PFSK-1 (cell line): ENCODE results near the gene TMEM60.

Source experiments
- POLR2AphosphoS5 ChIP-seq: IDR thresholded peaks from 2 replicates; pipeline ENCODE4 v1.6.1; 2012; ENCODE audit warnings: low read depth, mild to moderate bottlenecking, control low read depth, low read length, moderate library complexity
- SIN3A ChIP-seq: IDR thresholded peaks from 2 replicates; pipeline ENCODE4 v1.6.1; 2012; ENCODE audit warnings: mild to moderate bottlenecking, low read length, moderate library complexity, borderline replicate concordance; ENCODE audit not compliant: insufficient read depth
- TAF1 ChIP-seq: IDR thresholded peaks from 2 replicates; pipeline ENCODE4 v1.6.1; 2012; ENCODE audit warnings: low read length, control low read depth, borderline replicate concordance; ENCODE audit not compliant: insufficient read depth

DNA sequence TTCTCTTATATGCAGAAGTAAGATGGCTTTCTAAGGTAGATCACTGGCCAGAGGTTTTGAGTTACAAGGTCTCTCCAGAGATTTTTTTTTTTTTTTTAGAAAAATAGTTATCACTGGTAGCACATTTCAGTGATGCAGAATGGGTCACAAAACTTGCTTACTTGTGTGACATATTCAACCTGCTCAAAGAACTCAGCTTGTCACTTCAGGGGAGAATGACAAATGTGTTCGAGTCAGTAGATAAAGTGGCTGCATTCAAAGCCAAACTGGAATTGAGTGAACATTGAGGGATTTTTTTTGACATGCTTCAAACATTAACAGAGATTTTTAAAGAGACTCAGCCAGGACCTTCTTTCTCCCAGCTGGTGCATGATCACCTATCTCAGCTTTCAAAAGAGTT, 33.7 kb upstream of the TMEM60 start:
- TF ChIP-seq POLR2AphosphoS5 (no peak), TAF1 (no peak), SIN3A (no peak)
